ENCODE data around the gene HNRNPUL2. TPM values are rescaled to one million over a fixed set of nuclear protein-coding genes. Genes with fewer than 3 reads are reported as not detected.

Gene HNRNPUL2
- total RNA-seq, 1 donor: 17.3 TPM

DNA sequence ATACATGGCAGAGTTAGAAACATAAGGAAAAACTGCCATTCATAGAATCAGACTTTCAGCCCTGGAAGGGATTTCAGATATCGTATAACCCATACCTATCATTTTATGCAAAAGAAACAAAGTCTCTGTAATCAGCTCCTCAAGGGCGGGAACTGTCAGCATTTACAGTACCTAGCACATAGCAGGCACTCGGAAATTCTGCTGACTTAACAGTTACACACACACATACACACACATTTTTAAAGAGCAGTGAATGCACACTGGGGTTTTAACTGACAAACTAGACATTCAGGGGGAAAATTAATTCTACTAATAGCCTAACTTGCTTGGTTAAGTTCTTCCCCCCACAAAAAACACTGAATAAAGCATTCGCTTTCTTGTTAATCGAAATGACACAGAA, 11.1 kb downstream of the HNRNPUL2 start:
- H3K4me3 ChIP-seq (ENCODE audit: low read depth, low read length): no peak overlapping the region
- no peak for DNase-seq (ENCODE audit: low read depth)
- TF ChIP-seq, protein P1, sequence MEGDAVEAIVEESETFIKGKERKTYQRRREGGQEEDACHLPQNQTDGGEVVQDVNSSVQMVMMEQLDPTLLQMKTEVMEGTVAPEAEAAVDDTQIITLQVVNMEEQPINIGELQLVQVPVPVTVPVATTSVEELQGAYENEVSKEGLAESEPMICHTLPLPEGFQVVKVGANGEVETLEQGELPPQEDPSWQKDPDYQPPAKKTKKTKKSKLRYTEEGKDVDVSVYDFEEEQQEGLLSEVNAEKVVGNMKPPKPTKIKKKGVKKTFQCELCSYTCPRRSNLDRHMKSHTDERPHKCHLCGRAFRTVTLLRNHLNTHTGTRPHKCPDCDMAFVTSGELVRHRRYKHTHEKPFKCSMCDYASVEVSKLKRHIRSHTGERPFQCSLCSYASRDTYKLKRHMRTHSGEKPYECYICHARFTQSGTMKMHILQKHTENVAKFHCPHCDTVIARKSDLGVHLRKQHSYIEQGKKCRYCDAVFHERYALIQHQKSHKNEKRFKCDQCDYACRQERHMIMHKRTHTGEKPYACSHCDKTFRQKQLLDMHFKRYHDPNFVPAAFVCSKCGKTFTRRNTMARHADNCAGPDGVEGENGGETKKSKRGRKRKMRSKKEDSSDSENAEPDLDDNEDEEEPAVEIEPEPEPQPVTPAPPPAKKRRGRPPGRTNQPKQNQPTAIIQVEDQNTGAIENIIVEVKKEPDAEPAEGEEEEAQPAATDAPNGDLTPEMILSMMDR (IDR thresholded peaks at IDR 0.05; ENCODE audit: insufficient read depth, low read depth, low read length): no peak

- TF ChIP-seq, protein P1 (IDR thresholded peaks at IDR 0.05; ENCODE audit: insufficient read depth, low read depth, low read length): no peak
- no peak for DNase-seq (ENCODE audit: low read depth)
These were observed 11.8 kb downstream of the HNRNPUL2 start for GRCh38 chr11:62715150-62716130.

GRCh38 chr11:62713343-62713742, 13.9 kb downstream of the HNRNPUL2 start:
- no peak for DNase-seq (ENCODE audit: low read depth)
- no peak overlapping the region for H3K4me3 ChIP-seq (ENCODE audit: low read depth, low read length)
- TF ChIP-seq, protein P1 (IDR thresholded peaks at IDR 0.05; ENCODE audit: insufficient read depth, low read depth, low read length): no peak

More at GRCh38 chr11:62715150-62716130, 11.8 kb downstream of the HNRNPUL2 start:
- no peak overlapping the region for H3K4me3 ChIP-seq (ENCODE audit: low read depth, low read length)

DNA sequence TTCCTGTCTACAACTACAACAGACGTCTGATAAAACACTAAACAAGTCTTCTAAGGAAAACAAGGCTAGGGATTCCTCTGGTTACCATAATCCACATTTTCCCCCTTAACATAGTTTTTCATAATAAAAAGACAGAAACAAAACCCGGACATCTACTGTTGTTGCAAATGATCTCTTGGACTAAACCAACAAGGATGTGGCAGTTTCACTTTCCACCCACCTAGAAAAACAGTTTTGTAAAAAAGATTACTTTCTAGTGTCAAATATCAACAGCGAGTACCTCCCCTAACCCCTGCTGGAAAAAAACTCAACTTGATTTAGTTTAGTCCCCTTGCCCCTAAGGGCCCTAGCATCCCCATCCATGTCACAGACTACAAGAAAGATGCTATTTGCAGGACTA, 14.4 kb downstream of the HNRNPUL2 start:
- DNase-seq (ENCODE audit: low read depth): no peak
- no peak overlapping the region for H3K4me3 ChIP-seq (ENCODE audit: low read depth, low read length)
- TF ChIP-seq, protein P1 (IDR thresholded peaks at IDR 0.05; ENCODE audit: insufficient read depth, low read depth, low read length): no peak

DNA sequence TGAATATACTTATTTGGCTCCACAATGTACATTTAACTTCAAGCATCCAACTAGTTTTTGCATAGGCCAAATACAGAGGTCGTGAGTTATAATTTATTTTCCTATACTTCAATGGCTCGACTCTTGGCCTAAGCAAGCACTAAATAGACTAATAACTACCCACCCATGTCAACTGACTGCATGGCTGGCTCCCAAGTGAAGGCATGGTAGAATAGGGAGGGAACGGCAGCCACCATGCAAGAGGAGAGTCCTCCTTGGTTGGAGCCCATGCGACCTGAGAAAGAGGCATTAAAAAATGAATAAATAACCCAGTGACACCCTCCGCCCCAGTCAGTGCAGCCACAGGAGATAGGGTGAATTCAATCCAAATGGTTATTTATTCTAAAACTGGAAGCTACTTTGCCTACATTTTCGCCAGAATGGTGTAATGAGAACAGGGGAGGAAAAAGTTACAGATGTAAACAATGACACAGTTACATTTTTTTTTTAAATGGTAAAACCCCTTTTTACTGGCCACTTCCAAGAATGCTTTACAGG, 14.9 kb downstream of the HNRNPUL2 start:
- TF ChIP-seq, protein P1 (IDR thresholded peaks at IDR 0.05; ENCODE audit: insufficient read depth, low read depth, low read length): no peak
- no peak for DNase-seq (ENCODE audit: low read depth)
- H3K4me3 ChIP-seq (ENCODE audit: low read depth, low read length): no peak overlapping the region

- DNase-seq (ENCODE audit: low read depth): peak; percentile 72
- TF ChIP-seq, protein P1 (IDR thresholded peaks at IDR 0.05; ENCODE audit: insufficient read depth, low read depth, low read length): no peak
- H3K4me3 ChIP-seq (ENCODE audit: low read depth, low read length): peak overlapping the region; percentile 66
These were observed 17.3 kb downstream of the HNRNPUL2 start for GRCh38 chr11:62710001-62710345.
